GM21576 (cell line): Measurements from ENCODE around the gene GASK1B.

ENCODE experiments used
- ATAC-seq: cut with Tn5 transposase; IDR thresholded peaks from one replicate; pipeline ENCODE4 v1.9.1; 2021; ENCODE audit warnings: mild to moderate bottlenecking, moderate library complexity; ENCODE audit not compliant: unreplicated experiment

GASK1B gene

DNA sequence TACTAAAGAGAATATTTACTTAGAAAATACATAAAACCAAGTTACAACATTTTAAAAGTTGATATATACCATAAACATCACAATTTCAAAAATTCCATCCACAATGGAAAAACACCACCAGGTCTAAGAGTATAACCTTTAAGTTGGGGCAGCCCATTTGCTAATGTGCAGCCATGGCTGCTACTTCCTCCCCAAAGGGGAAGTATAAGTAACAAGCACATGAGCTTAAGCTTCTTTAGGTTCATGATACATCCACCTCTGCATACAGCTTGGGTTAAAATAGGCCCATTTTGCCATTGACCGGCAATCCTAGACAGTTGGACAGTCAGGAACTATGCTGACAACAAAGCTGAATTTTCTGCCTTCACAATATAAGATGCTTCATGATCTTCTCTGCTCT is 16.6 kb upstream of the GASK1B start:
- ATAC-seq: no peak

DNA sequence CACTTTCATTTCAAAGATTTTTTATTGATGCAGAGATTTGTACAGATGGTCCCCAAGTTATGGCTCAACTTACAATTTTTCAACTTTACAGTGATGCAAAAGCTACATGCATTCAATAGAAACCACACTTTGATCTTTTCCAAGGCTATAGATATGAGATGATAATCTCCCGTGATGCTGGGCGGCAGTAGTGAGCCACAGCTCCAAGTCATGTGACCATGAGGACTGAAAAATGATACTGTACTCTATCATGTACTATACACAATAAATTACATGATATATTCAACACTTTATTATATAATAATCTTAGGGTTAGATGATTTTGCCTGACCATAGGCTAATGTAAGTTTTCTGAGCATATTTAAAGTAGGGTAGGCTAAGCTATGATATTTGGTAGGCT is 14.0 kb upstream of the GASK1B start:
- ATAC-seq: no peak

DNA sequence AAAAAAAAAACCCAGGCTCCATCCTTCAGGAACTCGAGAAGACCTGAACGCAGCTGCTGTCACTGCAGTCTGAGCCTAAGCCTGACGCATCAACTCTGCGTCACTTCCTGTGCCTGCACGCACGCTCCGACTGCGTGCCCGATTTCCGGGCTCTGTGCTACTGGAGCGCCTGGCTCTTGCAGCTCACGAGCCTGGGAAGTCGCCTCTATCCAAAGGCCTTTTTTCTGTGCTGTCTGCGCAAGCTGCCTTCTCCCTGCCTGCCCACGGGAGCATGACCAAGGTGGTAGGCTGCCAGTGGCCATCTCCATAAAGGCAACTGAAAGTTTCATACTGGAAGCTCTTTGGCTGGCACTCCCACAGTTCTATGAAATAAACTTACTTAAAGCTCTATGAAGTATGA is 9.9 kb upstream of the GASK1B start:
- ATAC-seq: no peak

DNA sequence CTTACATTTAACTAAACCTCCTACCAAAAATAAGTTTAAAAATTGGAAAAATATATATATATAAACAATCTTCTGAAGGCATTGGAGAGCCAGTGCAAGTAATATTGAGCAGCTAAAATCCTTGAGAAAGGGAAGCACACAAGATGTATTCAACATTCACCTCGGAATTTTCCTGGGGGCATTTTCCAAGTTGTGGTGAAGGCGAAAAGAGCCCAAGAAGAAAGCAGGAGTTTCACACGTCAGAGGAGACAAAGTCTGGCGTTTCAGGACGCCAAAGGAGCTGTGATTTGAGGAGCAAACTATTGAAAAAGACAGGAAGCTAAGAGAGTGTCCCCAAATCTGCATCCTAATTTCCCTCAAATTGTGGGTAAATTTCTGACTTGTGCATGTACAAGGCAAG is 9.1 kb upstream of the GASK1B start:
- no peak for ATAC-seq

DNA sequence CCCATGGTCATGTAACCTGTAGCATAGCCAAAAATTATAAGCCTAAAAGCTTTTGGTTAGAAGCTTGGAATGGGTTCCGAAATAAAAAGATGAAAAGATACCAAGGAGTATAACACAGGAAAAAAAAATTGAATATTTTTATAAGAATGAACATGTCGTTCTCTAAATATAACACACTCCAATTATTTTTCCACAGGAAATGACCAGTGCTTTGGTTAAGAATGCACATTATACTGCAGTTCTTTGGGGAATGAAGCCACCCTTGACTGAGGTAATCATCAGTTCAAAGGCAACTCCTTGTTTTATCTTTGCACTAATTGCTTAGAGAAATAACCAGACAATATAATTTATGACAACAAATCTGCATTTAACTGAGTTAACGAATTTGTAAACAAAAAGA is 6.6 kb upstream of the GASK1B start:
- ATAC-seq: no peak

DNA sequence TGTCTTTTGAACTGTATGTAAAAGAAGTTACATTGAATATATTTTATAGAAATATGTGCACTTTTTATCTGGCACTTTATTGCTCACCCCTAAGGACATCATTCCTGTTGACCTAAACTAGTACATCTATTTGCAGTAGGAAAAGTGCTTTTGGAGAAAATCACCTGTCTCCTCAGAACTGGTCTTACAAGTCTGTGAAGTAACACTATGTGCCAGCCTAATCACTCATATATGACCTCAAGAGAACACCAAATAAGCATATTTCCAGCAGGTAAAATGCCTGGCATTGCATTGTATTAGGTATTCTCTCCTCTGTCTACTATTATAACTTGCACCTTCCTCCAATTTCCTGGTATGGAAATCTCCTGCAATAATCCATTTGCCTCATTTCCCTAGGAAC is 4.0 kb upstream of the GASK1B start:
- ATAC-seq: no peak

DNA sequence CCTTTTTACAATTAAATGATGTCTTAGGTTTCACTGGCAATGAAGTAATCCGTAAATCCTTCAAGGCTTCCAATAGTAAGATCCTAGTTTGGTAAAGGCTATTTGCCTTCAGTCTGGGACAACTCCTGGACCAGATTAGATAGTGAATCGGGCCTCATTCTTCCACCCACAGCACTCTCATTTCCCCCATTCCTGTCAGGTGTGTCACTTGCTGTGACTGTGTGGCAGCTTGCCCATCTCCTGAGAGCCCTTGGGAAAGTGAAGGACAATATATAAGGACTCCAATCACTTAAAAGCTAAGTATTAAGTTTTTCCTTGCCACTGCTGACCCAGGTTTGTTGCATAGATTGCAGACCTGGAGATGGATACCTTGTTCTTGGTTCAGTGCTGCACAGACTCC is 3.3 kb upstream of the GASK1B start:
- no peak for ATAC-seq

DNA sequence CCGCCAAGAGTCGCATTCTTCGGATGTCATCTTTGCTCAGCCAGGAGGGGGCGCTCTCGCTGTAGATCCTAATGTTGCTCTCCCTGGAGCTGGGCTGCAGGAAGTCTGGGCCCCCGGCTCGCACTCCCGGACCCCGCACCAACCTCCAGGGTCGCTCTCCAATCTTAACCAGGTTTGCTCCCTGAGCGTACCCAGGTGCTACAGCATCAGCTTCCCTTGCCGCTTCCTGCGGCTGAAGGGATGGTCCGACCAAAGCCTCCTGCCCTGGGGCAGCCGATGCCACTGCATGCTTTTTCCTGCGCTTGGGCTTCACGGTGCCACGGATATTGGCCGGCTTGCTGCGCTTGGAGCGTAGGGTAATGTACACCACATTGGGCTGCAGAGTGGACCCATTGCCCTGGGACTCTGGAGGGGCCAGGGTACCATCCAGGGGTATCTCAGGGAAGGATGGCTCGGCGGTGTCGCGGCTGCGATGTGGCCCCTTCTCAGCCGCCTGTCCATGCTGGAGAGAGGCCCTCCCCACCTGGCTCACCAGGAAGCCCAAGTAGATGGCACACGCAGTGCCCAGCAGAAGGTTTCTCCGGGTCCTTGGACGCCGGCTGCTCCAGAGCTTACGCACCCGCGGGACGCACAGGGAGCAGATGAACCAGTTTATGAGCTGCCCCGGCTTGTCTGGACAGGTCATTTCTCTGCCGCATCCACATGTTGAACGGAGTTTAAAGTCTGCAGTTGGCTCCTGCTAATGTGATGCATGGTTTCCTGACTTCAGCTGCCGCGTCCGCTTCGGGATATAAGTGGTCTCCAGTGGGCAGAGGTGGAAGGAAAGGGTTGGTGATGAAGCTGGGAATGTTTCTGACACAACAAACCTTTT is 1.9 kb downstream of the GASK1B start:
- ATAC-seq: no peak

DNA sequence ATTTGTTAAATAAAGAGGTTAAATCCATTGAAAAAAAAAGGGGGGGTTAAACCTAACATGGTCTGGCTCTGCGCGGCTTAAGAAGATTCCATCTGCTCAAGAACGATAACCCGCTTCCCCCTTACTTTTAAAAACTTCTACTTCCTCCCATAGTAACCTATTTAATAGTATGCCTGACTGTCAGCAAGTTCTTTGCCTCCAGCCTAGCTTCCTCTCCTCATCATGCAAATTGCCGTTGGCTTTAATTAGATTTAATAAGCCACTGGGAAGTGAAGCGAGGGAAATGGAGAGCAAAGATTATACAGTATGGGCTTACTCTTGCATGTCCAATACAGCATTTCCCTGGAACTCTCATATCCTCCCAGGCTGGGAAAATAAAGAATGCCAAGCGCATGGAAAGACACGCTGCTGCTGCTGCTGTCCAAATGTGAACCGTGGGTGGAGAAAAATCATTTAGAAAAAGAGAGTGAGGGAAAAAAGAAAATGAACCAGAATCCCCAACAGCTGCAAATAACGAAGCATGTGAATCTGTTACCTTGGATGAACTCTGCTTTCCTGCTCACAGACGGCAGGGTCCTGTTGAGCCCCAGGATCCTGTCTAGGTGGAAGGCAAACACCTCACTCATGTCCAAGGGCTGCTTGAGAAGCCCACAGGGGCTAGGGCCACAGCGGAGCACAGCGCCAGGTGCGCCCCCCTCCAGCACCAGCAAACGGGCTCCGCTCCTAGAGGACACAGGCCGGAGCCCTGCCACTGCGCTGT is 2.7 kb downstream of the GASK1B start:
- ATAC-seq: no peak

DNA sequence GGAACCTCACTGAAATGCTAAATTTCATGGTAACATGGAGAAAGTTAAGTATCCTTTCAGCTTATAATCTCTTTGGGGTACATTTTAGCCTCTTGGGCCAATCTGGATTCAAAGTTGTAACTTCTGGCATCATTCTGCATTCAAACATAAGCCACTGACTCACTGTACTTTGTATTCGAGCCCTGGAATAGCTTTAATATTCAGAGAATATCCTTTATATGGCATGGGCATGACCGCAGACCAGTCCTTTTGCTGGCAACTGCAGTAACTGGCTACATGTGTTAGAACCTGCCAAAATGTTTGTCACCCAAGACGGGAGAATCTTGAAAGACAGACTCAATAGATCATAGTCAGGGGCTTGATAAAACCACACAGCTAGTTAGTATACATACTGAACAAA is 3.3 kb downstream of the GASK1B start:
- ATAC-seq: no peak

DNA sequence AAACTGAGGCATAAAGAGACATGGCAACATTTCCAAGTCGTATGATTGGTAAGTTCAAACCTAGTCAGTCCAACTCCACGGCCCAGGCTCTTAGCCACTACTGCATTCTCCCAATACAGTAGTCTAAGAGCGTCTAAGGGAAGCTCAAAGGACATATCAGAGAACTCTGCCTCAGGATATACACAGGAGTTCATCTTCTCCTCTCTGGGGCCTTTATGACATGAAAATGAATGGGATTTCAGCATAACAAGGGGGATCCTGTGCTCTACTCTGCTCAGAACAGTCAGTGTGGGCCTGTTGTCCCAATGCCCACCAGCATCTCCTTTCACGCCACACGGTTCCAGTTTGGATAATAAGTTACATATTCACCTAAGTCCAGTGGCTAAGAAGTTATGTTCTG is 4.2 kb downstream of the GASK1B start:
- ATAC-seq: no peak

DNA sequence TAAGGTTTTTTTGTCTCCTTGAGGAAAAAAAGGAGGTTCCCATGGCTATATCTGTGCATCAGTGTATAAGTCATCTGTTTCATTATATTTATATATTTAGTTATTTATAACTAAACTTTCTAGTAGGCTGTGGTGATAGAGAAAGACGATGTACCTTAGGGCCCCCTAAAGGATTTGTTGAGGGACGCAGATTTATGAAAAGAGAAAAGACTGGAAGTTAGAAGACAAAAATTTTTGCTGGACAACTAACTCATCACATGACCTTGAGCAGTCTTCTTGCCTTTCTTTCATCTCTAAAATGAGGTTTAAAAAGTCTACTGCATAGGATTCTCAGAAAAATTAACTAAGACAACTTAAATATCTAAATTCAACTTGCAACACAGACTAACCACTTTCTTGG is 6.1 kb downstream of the GASK1B start:
- ATAC-seq: no peak

DNA sequence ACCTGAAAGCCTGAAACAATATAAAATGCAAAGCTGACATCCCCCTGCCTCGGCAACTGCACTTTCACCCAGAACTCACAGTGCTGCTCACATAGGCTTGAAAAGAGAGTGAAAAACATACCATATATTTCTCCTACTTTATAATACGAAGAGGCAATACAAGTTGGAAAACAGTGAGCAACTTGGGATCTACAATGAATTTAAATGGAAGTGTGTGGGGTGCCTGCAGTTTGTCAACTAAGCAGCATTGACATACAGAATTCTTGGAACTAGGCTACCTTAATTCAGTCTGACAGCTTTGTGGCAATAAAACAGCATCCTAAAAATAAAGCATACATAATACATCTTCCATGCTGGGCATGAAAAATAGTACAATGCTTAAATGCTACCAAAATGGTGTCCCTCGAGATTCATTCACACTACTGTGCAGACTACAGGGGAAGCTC is 8.0 kb downstream of the GASK1B start:
- no peak for ATAC-seq

DNA sequence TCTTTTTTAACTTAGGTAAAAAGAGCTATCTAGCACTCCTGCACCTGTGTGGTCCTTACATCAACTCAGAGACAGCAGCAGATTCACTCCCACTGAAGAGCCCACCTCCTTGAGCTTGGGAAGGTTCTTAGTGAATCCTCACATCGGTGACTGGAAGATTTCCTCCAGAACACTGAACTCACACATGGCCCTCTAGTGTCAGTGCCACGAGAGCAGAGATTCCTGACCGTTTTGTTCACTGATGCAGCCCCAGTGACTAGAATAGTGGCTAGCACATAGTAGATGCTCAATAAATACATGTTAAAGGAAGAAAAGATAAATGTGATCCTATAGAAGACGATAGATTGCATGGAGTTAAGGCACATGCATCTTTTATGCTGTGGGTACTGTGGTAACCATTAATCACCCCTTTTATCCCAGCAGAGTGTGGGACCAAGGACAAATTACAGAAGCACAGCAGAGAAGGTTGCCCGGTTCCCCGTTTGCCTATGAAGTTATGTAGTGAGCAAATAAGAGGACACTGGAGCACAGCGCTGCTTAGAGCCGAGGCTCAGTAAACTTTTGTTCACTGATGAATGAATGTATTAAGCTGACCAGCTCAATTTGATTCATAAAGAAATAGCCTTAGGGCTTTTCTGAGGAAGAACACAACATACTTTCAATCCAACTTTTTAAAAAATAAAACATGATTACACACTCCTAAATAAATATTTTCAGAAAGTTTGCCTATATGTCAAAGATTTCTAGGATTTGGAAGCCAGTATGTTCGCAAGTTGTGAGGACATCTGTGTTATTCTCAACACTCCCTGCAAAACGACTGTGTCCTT is 8.7 kb downstream of the GASK1B start:
- no peak for ATAC-seq

DNA sequence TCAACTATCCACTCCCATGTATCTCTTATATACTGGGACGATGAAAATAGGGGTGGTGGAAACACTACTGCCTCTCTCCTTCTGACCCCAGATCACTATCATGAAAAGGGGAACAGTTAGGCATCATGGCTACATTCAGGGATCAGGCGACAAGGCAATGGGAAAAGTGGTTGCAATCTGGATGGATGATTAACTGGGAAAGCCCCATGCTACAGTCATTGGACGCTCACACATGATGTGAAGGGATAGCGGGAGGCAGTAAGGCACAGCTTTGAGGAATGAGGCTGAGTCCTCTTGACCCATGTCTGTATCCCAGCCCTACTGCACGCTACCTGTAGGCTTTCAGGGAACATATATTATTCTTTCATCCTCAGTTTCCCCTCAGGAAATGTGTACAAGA is 10.2 kb downstream of the GASK1B start:
- no peak for ATAC-seq

DNA sequence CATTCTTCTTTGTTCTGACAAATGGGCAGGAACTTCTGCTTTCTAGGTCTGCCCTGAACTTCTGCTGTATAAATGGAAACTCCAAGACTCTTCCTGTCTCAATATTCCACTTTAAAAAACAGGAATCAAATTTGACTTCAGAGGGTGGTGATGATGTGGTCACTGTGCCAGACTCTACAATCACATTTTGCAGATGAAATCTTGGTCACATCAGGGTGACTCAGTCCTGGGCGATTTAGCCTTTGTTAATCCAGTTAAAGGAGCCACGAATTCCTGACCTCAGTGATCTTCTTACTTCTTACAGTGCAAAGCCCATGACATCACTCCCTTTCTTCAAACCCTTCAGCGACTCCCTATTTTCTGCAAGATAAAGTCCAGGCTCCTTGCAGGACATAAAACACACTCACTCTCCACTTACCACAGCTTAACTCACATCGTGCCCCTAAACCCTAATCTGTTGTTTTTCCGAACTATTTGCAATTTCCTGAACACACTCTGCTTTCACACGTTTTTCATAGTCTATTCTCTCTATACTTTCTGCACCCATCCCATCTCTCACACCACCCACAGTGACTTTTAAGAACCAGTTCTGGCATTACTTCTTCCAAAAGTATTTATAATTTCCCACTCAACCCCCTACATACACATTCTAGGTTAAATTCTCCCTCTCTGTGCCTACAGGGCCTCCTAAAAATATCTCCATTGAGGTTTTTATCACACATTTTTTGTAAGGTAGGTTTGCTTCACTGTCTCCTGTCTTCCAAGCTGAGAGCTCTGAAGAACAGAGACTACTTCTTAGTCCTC is 11.1 kb downstream of the GASK1B start:
- no peak for ATAC-seq

DNA sequence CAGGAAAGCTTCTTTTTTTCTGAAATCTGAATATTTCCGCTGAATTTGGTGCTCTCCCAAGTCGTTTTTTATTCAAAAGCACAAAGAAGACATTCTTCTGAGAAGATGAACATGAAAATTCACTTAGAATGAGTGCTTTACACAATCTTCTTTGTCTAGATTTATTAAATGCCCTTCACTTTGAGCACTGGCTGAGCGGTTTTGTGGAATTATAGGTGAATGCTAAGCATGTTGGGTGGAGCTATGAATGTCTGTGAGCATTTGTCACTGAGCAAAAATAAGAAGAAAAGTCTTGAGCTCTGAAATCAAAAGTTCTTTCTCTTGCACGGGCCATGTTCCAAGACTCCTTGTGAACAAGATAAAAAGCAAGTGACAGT is 13.1 kb downstream of the GASK1B start:
- ATAC-seq: no peak

DNA sequence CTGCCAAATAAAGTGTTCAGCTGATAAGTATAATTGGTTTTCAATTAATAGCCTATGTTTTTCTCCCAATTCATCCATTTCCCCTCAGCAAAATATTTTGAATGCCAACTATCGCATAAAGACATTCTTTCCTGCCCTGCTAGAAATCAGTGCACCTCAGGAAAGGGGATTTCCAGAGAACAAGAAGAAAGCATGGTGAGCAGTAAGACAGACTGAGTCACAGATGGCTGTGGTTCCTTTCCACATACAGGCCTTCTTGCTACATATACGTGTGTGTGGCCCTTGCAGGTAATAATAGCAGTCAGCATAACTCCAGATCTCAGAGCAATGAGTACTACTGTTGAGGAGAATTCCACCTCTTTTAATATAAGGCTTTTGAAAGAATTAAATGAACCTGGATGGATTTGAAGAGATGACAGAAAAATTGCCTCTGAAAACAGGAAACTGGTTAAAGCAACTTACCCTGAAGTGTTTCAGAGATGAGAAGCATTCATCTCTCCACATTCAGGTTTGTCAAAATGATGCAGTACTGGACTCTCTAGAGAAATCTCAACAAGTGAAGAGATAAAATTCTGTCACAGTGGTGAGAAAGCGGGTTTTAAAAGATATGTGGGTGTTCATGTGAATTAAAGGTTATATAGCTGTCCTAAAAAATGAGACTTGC is 13.6 kb downstream of the GASK1B start:
- ATAC-seq: no peak

DNA sequence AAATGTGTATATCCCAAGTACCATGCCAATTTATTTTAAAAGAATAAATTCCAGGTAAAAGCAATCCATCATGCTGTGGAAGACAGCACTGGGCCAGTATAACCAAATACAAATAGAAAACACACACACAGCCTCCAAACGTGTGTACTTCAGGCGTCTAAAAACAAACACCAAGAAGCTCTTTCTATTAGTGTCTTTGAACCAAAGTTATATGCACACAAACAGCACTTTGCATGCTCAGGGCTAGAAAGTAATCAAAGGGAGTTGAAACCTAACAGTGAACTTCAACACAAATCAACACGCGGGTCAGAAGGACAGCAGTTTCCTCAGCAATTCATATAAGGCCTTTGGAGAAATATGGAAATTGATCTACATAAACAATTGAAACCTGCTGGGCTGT is 15.4 kb downstream of the GASK1B start:
- ATAC-seq: no peak

DNA sequence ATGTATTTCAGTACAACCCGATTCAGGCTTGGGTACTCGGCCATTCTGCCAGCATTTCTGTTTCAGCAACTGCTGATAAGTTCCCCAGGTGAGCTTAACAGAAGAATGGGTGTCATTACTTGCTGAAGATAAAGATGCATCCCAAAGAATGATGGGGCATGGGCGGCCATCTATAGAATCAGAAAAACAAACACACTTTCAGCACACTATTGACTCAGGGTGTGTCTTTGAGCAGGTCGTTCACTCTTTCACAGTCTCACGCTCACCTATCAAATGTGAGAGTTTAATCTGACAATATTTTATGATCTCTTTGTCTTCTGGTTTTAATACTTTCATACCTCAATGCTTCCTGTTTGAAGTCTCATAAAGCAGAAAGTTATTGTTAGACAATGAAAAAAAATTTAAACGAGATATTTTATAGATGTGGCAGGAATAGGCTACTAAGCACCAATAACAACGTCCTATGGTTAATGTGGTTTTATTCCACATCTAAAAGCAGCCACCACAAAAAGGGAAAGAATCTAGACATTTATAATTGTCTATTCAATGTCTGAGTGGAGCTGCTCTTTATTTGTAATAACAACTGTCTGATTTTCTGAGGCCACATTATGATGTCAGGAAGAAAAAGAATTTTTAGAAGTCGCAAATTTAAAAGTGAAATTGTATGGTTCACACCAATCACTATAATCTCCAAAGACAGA is 17.0 kb downstream of the GASK1B start:
- ATAC-seq: no peak
